IPS DF 6.9 (cell line): ENCODE results near the gene ANLN.
"Not testable (repeated sequence)": the region's sequence is repeated elsewhere in the genome, so short reads cannot be mapped to it uniquely, and the experiment has no call there.

Experiments
- DNase-seq: peaks from one replicate; pipeline ENCODE4 v3.0.0-alpha.2; 2013; ENCODE audit warnings: low read depth, low spot score
- H3K27ac ChIP-seq: one replicate; pipeline ENCODE4 v1.5.1; 2013; ENCODE audit warnings: low read length, control low read depth
- H3K27me3 ChIP-seq: 2 replicates; pipeline ENCODE4 v1.6.1; 2013; ENCODE audit warnings: mild to moderate bottlenecking, low read length; ENCODE audit not compliant: control insufficient read depth, insufficient read depth
- H3K36me3 ChIP-seq: 2 replicates; pipeline ENCODE4 v1.6.1; 2013; ENCODE audit warnings: low read length; ENCODE audit not compliant: control insufficient read depth, insufficient read depth
- H3K4me1 ChIP-seq: 2 replicates; pipeline ENCODE4 v1.6.1; 2013; ENCODE audit warnings: low read length; ENCODE audit not compliant: control insufficient read depth, insufficient read depth
- H3K4me3 ChIP-seq: 2 replicates; pipeline ENCODE4 v1.5.1; 2013; ENCODE audit warnings: mild to moderate bottlenecking, low read length
- H3K9me3 ChIP-seq: 2 replicates; pipeline ENCODE4 v1.6.1; 2013; ENCODE audit warnings: low read length, inconsistent platforms; ENCODE audit not compliant: control insufficient read depth, insufficient read depth
- WGBS: extraction: QIAGEN DNeasy Blood & Tissue Kit; methylation state at CpG from one replicate; pipeline ENCODE4 v1.1.7; 2013; ENCODE audit warnings: mixed read lengths, missing lambda C conversion rate; ENCODE audit not compliant: insufficient read length, insufficient coverage; 5-methylcytosine and 5-hydroxymethylcytosine counted together

Gene ANLN

GRCh38 chr7:36462551-36463137, 73.0 kb downstream of the ANLN start:
- Histone ChIP-seq H3K27me3 (no peaks in the 10 kb centered on the region), H3K4me3 (no peak overlapping the region), H3K9me3 (no peaks in the 10 kb centered on the region), H3K4me1 (no peaks in the 10 kb centered on the region), H3K27ac (no peak overlapping the region), H3K36me3 (no peaks in the 10 kb centered on the region)
- DNase-seq = no peak
- WGBS = no CpG with 5 or more reads among the region's 6 CpGs

DNA sequence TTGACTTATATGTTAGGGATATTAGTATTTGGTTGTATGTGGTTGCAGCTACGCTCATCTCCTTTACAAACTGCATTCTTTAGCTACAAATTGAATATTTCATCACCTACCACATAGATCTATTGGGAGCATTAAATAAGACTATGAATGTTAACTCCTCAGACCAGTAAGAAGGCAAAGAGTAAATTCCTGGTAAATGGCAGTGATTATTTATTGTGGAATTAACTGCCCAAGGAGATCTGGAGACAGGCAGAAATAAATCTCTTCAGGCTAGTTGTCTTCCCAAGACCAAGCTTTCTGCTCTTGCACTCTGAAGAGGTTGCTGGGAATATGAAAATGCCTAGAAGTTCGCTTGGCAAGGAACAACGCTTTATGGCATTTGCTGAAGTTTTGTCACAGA, 74.6 kb downstream of the ANLN start:
- WGBS = no CpG with 5 or more reads among the region's 3 CpGs

GRCh38 chr7:36466001-36466400, 76.3 kb downstream of the ANLN start:
- not testable (repeated sequence) for H3K4me1 ChIP-seq, H3K4me3 ChIP-seq, H3K9me3 ChIP-seq, H3K36me3 ChIP-seq, H3K27ac ChIP-seq, H3K27me3 ChIP-seq, DNase-seq
- WGBS = no CpG with 5 or more reads among the region's 5 CpGs

More for the DNA sequence above, 74.6 kb downstream of the ANLN start:
- H3K4me3 ChIP-seq = no peak overlapping the region
- no peaks in the 10 kb centered on the region for H3K4me1 ChIP-seq
- no peaks in the 10 kb centered on the region for H3K9me3 ChIP-seq
- no peak overlapping the region for H3K27ac ChIP-seq
- H3K36me3 ChIP-seq = no peaks in the 10 kb centered on the region
- no peak for DNase-seq
- no peaks in the 10 kb centered on the region for H3K27me3 ChIP-seq

DNA sequence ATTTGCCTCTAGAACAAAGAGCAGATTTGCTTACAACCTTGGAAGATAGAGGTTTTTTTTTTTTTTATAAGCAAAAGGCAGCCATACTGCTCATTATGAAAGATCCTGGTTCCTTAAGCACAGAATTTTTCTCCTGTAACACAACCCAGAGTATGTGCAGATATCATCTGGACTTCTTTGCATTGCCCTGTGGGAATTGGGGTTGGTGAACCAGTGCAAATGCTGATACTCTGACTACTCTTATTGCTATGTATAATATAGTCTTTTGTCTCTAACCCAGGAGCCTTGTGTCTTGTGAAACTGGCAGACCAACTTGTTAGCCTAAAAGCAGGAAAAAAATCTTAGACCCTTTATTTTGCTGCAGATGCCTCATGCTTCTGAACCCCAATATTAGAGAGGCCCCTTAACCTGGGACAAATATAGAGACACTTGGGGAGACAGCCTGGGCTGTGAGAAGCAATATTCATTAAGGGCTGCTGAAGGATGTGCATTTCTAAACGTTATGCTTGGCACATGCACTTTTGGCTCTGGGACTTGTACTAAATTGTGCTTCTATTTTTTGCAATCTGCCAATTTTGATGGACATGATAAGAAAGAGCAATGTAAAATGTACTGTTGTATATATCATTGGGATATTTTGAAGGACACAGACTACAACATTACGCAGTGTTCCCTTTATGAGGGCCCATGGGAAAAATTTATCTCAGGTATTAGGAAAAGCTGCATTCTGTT, 78.9 kb downstream of the ANLN start:
- no peak for DNase-seq
- no peak overlapping the region for H3K4me3 ChIP-seq
- no peak overlapping the region for H3K27ac ChIP-seq
- H3K27me3 ChIP-seq = no peaks in the 10 kb centered on the region
- no peaks in the 10 kb centered on the region for H3K36me3 ChIP-seq
- no CpG with 5 or more reads among the region's 2 CpGs for WGBS
- H3K9me3 ChIP-seq = no peaks in the 10 kb centered on the region
- H3K4me1 ChIP-seq = no peaks in the 10 kb centered on the region

DNA sequence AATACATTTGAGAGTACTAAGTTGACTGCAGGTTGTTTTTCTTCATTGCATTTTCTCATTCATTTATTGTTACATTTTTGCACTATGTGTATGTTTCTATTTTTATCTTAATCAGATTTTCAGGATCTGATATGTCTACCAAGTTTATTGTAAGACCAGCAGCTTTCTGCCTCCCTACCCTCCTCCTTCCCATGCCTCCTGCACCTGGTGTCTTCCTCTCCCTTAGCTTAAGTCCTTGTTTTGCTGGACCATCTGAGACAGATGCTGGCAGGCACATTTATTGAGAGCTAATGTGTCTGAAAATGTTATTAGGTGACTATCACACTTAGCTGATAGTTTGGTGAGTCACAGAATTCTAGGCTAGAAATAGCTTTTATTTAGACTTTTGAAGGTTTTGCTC, 79.6 kb downstream of the ANLN start:
- DNase-seq = no peak
- Histone ChIP-seq H3K27ac (no peak overlapping the region), H3K9me3 (no peaks in the 10 kb centered on the region), H3K27me3 (no peaks in the 10 kb centered on the region), H3K36me3 (no peaks in the 10 kb centered on the region), H3K4me3 (no peak overlapping the region), H3K4me1 (no peaks in the 10 kb centered on the region)

DNA sequence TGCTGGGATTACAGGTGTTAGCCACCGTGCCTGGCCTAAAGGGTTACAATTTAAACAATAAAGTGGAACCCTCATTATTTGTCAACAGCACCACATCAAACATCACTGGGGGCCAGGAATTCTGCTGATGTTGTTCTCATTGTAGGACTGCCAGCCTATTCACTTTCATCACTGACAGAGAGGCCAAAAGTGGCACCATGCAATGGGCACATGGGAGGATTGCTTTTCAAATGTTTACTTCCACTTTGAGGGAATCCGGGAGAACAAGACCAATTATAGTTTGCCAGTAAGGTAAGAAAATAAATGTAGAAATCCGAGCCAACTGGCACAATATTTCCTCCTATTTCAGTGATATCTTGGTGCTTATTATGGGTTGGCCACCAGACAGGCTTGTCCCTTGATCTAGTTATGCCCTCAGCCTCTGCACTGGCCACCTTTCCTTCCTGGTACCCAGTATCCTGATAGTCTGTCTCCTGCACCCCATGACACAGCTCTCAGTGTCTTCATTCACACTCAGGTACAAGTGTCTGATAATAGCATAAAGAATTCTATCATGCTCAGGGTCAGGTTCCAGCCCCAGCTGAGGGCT, 82.6 kb downstream of the ANLN start:
- Histone ChIP-seq H3K27ac (no peak overlapping the region), H3K9me3 (no peaks in the 10 kb centered on the region), H3K4me1 (no peaks in the 10 kb centered on the region), H3K4me3 (no peak overlapping the region), H3K36me3 (no peaks in the 10 kb centered on the region), H3K27me3 (no peaks in the 10 kb centered on the region)
- DNase-seq = no peak
- no CpG with 5 or more reads among the region's 3 CpGs for WGBS

- H3K27me3 ChIP-seq = no peaks in the 10 kb centered on the region
- DNase-seq = no peak
- no peak overlapping the region for H3K4me3 ChIP-seq
- H3K27ac ChIP-seq = no peak overlapping the region
- H3K36me3 ChIP-seq = no peaks in the 10 kb centered on the region
- no peaks in the 10 kb centered on the region for H3K4me1 ChIP-seq
- no CpG with 5 or more reads among the region's 12 CpGs for WGBS
- H3K9me3 ChIP-seq = no peaks in the 10 kb centered on the region
Measured at GRCh38 chr7:36473454-36474282, 84.0 kb downstream of the ANLN start.

DNA sequence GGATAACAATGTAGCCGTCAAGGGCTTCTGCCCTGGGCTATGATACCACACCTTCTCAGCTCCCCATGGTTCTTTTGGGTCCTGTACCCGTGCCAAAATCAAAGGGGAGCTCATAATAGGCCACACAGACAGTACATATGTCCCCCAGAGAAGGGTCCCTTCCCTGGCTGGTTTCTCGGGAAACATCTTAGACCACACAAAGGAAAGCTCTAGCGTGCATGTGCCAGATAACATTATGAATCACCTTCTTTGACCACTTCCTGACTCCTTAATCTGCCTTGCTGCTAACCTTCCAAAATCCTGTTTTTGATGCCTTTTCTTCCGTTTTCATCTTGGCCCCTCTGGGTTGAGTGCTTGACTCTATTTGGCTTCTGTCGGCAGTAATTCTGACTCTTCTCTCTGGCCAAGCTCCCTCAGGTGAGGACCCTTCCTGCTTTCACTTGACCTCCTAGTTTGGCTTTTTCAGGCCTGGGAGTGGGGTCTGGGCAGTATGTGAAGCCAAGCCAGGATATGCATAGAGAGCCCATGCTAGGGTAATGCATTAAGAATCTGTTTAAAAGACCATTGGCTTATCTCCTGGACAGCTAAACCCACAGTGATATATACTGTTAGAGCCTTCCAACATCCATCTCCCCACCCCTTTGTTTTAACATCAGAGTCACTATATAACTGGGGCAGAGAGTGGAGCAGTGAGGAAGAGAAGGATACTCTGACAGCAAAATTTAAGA, 84.8 kb downstream of the ANLN start:
- Histone ChIP-seq H3K27ac (no peak overlapping the region), H3K4me3 (no peak overlapping the region), H3K27me3 (no peaks in the 10 kb centered on the region), H3K36me3 (no peaks in the 10 kb centered on the region), H3K4me1 (no peaks in the 10 kb centered on the region), H3K9me3 (no peaks in the 10 kb centered on the region)
- DNase-seq = no peak
- WGBS = no CpG with 5 or more reads among the region's 6 CpGs

DNA sequence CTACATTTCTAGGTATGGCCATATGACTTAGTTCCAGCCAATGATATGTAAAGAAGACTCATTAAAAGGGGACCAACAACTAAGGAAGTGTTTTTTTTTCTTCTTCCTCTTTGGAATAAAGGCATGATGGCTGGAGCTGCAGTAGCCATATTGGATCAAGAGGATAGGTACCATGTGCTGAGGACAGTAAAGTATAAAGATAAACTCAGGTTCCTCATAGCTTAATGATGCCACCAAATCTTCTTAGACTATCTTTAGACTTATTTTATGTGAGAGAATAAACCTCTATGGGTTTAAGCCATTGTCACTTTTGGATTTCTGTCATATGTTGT, 85.3 kb downstream of the ANLN start:
- DNase-seq = no peak
- Histone ChIP-seq H3K4me3 (no peak overlapping the region), H3K4me1 (no peaks in the 10 kb centered on the region), H3K36me3 (no peaks in the 10 kb centered on the region), H3K27ac (no peak overlapping the region), H3K27me3 (no peaks in the 10 kb centered on the region), H3K9me3 (no peaks in the 10 kb centered on the region)

GRCh38 chr7:36475381-36475780, 85.7 kb downstream of the ANLN start:
- Histone ChIP-seq H3K27me3 (no peaks in the 10 kb centered on the region), H3K9me3 (no peaks in the 10 kb centered on the region), H3K36me3 (no peaks in the 10 kb centered on the region), H3K27ac (no peak overlapping the region), H3K4me3 (no peak overlapping the region), H3K4me1 (no peaks in the 10 kb centered on the region)
- no CpG with 5 or more reads among the region's 3 CpGs for WGBS
- no peak for DNase-seq
